H9 (cell line): Measurements from ENCODE around the gene MRPS15. TPM values are rescaled to one million over a fixed set of nuclear protein-coding genes. Genes with fewer than 3 reads are reported as not detected.

Experiments used
- DNase-seq: peaks from one replicate; pipeline ENCODE4 v3.0.0-alpha.2; 2017
- H2AFZ ChIP-seq: one replicate; pipeline ENCODE4 v1.6.1; 2013; ENCODE audit warnings: mild to moderate bottlenecking, low read length, control low read depth, moderate library complexity
- H2AK5ac ChIP-seq: 2 replicates; pipeline ENCODE4 v1.6.1; 2013; ENCODE audit warnings: low read length, control low read depth, mixed read lengths; ENCODE audit not compliant: insufficient read length
- H2BK120ac ChIP-seq: one replicate; pipeline ENCODE4 v1.6.1; 2013; ENCODE audit warnings: low read depth, mild to moderate bottlenecking, low read length, control low read depth, inconsistent platforms; ENCODE audit not compliant: poor library complexity, severe bottlenecking
- H2BK12ac ChIP-seq: 2 replicates; pipeline ENCODE4 v1.6.1; 2013; ENCODE audit warnings: low read length, control low read depth, mixed read lengths, low read depth; ENCODE audit not compliant: insufficient read length
- H2BK15ac ChIP-seq: 2 replicates; pipeline ENCODE4 v1.6.1; 2013; ENCODE audit warnings: low read depth, low read length, control low read depth
- H2BK20ac ChIP-seq: one replicate; pipeline ENCODE4 v1.6.1; 2013; ENCODE audit warnings: low read depth, mild to moderate bottlenecking, low read length, control low read depth, inconsistent platforms; ENCODE audit not compliant: poor library complexity, severe bottlenecking
- H2BK5ac ChIP-seq: 2 replicates; pipeline ENCODE4 v1.6.1; 2013; ENCODE audit warnings: low read length, control low read depth, mixed read lengths; ENCODE audit not compliant: insufficient read length
- H3K14ac ChIP-seq: 2 replicates; pipeline ENCODE4 v1.6.1; 2013; ENCODE audit warnings: low read length, control low read depth; ENCODE audit not compliant: insufficient read depth
- H3K18ac ChIP-seq: 2 replicates; pipeline ENCODE4 v1.6.1; 2013; ENCODE audit warnings: low read depth, mild to moderate bottlenecking, mixed read lengths, low read length, control low read depth; ENCODE audit not compliant: insufficient read length
- H3K23ac ChIP-seq: 2 replicates; pipeline ENCODE4 v1.6.1; 2013; ENCODE audit warnings: low read length, control low read depth, mixed read lengths, low read depth; ENCODE audit not compliant: insufficient read length
- H3K23me2 ChIP-seq: 2 replicates; pipeline ENCODE4 v1.6.1; 2013; ENCODE audit warnings: low read depth, mild to moderate bottlenecking, mixed read lengths, low read length, control low read depth; ENCODE audit not compliant: insufficient read length, poor library complexity, severe bottlenecking
- H3K27ac ChIP-seq: 2 replicates; pipeline ENCODE4 v1.5.1; 2013; ENCODE audit warnings: low read length, control low read depth, mixed read lengths, low read depth; ENCODE audit not compliant: insufficient read length
- H3K27me3 ChIP-seq: 2 replicates; pipeline ENCODE4 v1.6.1; 2013; ENCODE audit warnings: low read length, control low read depth, inconsistent platforms; ENCODE audit not compliant: insufficient read depth
- H3K4ac ChIP-seq: 2 replicates; pipeline ENCODE4 v1.6.1; 2013; ENCODE audit warnings: low read depth, mild to moderate bottlenecking, control low read depth, inconsistent platforms, low read length, moderate library complexity
- H3K4me1 ChIP-seq: 2 replicates; pipeline ENCODE4 v1.6.1; 2013; ENCODE audit warnings: low read length, control low read depth, inconsistent platforms; ENCODE audit not compliant: insufficient read depth
- H3K4me2 ChIP-seq: 2 replicates; pipeline ENCODE4 v1.6.1; 2013; ENCODE audit warnings: low read length, control low read depth, mixed read lengths; ENCODE audit not compliant: insufficient read length, insufficient read depth
- H3K56ac ChIP-seq: 2 replicates; pipeline ENCODE4 v1.6.1; 2013; ENCODE audit warnings: low read depth, mild to moderate bottlenecking, mixed read lengths, low read length, control low read depth; ENCODE audit not compliant: insufficient read length
- H3K79me1 ChIP-seq: 2 replicates; pipeline ENCODE4 v1.6.1; 2013; ENCODE audit warnings: low read depth, mild to moderate bottlenecking, moderate library complexity, low read length, control low read depth, inconsistent platforms; ENCODE audit not compliant: insufficient read depth, poor library complexity, severe bottlenecking
- H3K79me2 ChIP-seq: 2 replicates; pipeline ENCODE4 v1.6.1; 2013; ENCODE audit warnings: low read length, control low read depth, inconsistent platforms; ENCODE audit not compliant: insufficient read depth
- H3K9ac ChIP-seq: 2 replicates; pipeline ENCODE4 v1.6.1; 2013; ENCODE audit warnings: low read length, control low read depth, mixed read lengths; ENCODE audit not compliant: insufficient read length; ENCODE audit errors: extremely low read depth
- H3K9me3 ChIP-seq: one replicate; pipeline ENCODE4 v1.6.1; 2013; ENCODE audit warnings: low read depth, low read length, inconsistent platforms; ENCODE audit not compliant: control insufficient read depth
- H3T11ph ChIP-seq: one replicate; pipeline ENCODE4 v1.6.1; 2013; ENCODE audit warnings: mild to moderate bottlenecking, low read length, control low read depth, inconsistent platforms
- H4K20me1 ChIP-seq: one replicate; pipeline ENCODE4 v1.6.1; 2013; ENCODE audit not compliant: control insufficient read depth, insufficient read length, insufficient read depth
- H4K5ac ChIP-seq: 2 replicates; pipeline ENCODE4 v1.6.1; 2013; ENCODE audit warnings: low read depth, mild to moderate bottlenecking, mixed read lengths, low read length, control low read depth; ENCODE audit not compliant: insufficient read length
- H4K8ac ChIP-seq: replicated peaks from 2 replicates; pipeline ENCODE4 v1.6.1; 2013; ENCODE audit warnings: low read length, control low read depth, mixed read lengths, low read depth; ENCODE audit not compliant: insufficient read length
- H4K91ac ChIP-seq: 2 replicates; pipeline ENCODE4 v1.6.1; 2013; ENCODE audit warnings: low read depth, mild to moderate bottlenecking, moderate library complexity, mixed read lengths, low read length, control low read depth; ENCODE audit not compliant: insufficient read length
- H3K27ac Mint-ChIP-seq, 3 experiments: 2 replicates in 2 of 3; 3 replicates in 1 of 3; pipeline ENCODE4 v1.8.0; 2020 to 2021; ENCODE audit warnings: mixed read lengths in 3 of 3, mild to moderate bottlenecking in 1 of 3, moderate library complexity in 1 of 3
- H3K27me3 Mint-ChIP-seq: 2 replicates; pipeline ENCODE4 v1.8.0; 2021; ENCODE audit warnings: low read depth, mild to moderate bottlenecking, moderate library complexity, mixed read lengths
- H3K36me3 Mint-ChIP-seq, 3 experiments: 2 replicates in 2 of 3; 3 replicates in 1 of 3; pipeline ENCODE4 v1.8.0; 2020 to 2021; ENCODE audit warnings: low read depth in 3 of 3, mixed read lengths in 3 of 3; ENCODE audit not compliant: insufficient read depth in 1 of 3
- H3K4me1 Mint-ChIP-seq, 2 experiments: 2 replicates each; pipeline ENCODE4 v1.8.0; 2020; ENCODE audit warnings: mixed read lengths in 2 of 2
- H3K4me3 Mint-ChIP-seq, 2 experiments: 2 replicates in 1 of 2; 3 replicates in 1 of 2; pipeline ENCODE4 v1.8.0; 2020 to 2021; ENCODE audit warnings: mild to moderate bottlenecking in 2 of 2, mixed read lengths in 2 of 2, moderate library complexity in 1 of 2
- H3K9me3 Mint-ChIP-seq, 2 experiments: 2 replicates in 1 of 2; 3 replicates in 1 of 2; pipeline ENCODE4 v1.8.0; 2020; ENCODE audit warnings: mild to moderate bottlenecking in 2 of 2, mixed read lengths in 2 of 2, moderate library complexity in 1 of 2
- WGBS: extraction: QIAGEN DNeasy Blood & Tissue Kit; methylation state at CpG from one replicate; pipeline ENCODE4 v1.1.7; 2013; ENCODE audit warnings: missing lambda C conversion rate, low lambda C conversion rate, mixed read lengths; ENCODE audit not compliant: insufficient read length; ENCODE audit errors: extremely low coverage; 5-methylcytosine and 5-hydroxymethylcytosine counted together
- total RNA-seq: library from RNA; stranded (reverse); gene quantifications from 2 replicates; pipeline ENCODE4 v1.2.1, GENCODE V29; 2021
- TF ChIP-seq, protein P1 (sequence below): fragments of 200-600 bp; sonication (generic); conservative IDR thresholded peaks from 3 replicates; pipeline ENCODE4 v1.8.0; 2021; ENCODE audit warnings: antibody characterized with exemption, mild to moderate bottlenecking

The MRPS15 gene
- total RNA-seq, 1 experiment from 2014 or later = 111 TPM

DNA sequence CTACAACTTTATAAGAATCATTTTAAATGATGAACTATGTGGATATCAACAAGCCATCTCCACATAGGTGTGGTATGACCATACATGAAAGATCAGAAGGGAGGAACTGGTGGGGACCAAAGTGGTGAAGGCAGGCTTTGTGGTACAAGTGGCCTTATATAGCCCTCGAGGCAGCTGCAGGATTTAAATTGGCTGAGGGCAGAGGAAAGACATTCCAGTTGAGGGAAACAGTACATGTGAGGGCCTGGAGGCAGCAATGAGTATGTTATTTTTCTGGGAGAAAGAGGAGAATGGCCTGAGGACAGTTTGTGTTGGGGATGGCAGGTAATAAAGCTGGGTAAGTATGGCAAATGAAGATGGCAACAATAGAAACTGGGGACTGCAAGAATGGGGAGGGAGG lies 31.1 kb downstream of the MRPS15 start:
- Mint-ChIP-seq H3K27me3 (no peaks in the 10 kb centered on the region), H3K4me1 (no peaks in the 10 kb centered on the region), H3K36me3 (no peaks in the 10 kb centered on the region), H3K9me3 (no peaks in the 10 kb centered on the region), H3K27ac (no peak overlapping the region), H3K4me3 (no peak overlapping the region)
- Histone ChIP-seq H3K9me3 (no peaks in the 10 kb centered on the region), H3K18ac (no peak overlapping the region), H3K9ac (no peak overlapping the region), H3K4me1 (no peaks in the 10 kb centered on the region), H3K56ac (no peak overlapping the region), H4K20me1 (no peaks in the 10 kb centered on the region), H3K79me2 (no peaks in the 10 kb centered on the region), H2BK5ac (no peak overlapping the region), H2BK120ac (no peak overlapping the region), H3K23ac (no peak overlapping the region), H3T11ph (no peak overlapping the region), H2BK20ac (no peak overlapping the region), H3K23me2 (no peaks in the 10 kb centered on the region), H3K27me3 (no peaks in the 10 kb centered on the region), H2AK5ac (no peak overlapping the region), H4K91ac (no peak overlapping the region), H3K4ac (no peak overlapping the region), H3K4me2 (no peak overlapping the region), H2BK15ac (no peak overlapping the region), H2AFZ (no peak overlapping the region), H4K5ac (no peak overlapping the region), H2BK12ac (no peak overlapping the region), H3K27ac (no peak overlapping the region), H3K79me1 (no peaks in the 10 kb centered on the region), H3K14ac (no peak overlapping the region), H4K8ac (no peak overlapping the region)
- no peak for DNase-seq
- TF ChIP-seq, protein P1, sequence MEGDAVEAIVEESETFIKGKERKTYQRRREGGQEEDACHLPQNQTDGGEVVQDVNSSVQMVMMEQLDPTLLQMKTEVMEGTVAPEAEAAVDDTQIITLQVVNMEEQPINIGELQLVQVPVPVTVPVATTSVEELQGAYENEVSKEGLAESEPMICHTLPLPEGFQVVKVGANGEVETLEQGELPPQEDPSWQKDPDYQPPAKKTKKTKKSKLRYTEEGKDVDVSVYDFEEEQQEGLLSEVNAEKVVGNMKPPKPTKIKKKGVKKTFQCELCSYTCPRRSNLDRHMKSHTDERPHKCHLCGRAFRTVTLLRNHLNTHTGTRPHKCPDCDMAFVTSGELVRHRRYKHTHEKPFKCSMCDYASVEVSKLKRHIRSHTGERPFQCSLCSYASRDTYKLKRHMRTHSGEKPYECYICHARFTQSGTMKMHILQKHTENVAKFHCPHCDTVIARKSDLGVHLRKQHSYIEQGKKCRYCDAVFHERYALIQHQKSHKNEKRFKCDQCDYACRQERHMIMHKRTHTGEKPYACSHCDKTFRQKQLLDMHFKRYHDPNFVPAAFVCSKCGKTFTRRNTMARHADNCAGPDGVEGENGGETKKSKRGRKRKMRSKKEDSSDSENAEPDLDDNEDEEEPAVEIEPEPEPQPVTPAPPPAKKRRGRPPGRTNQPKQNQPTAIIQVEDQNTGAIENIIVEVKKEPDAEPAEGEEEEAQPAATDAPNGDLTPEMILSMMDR = no peak
- WGBS = no CpG with 5 or more reads among the region's 1 CpG
